ENCODE data around the gene POLR1G.

DNA sequence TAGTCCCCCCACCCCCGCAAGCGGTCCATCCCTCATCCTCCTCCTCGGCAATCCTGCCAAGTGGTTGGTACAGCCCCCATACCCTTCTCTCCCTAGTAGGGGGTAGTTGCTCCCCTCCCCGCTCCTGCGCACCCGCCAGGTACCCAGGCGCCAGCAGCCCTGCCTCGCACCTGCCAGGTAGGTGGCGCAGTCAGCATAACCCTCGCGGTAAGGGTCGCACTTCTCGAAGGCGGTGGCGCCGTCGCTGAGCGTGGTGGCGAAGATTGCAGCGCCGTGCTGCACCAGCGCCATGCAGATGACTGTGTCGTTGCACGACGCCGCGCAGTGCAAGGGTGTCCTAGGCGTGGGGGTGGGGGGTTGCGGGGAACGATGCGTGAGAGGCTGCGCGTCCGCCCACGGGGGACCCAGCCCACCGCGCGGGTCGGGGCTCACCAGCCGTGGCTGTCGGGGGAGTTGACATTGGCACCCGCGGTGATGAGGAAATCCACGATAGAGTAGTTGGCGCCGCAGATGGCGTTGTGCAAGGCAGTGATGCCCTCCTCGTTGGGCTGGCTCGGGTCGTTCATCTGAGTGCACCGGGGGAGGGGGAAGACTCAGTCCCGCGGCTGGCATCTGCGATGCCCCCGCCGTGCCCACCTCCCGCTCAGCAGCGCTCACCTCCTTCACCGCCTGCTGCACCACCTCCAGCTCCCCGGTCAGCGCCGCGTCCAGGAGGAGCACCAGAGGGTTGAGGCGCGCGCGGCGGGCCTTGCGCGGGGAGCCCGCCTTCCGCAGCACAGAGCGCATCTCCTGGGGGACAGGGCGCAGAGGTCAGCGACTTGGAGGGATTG lies 20.8 kb upstream of the POLR1G start:
- TF ChIP-seq, protein P1, sequence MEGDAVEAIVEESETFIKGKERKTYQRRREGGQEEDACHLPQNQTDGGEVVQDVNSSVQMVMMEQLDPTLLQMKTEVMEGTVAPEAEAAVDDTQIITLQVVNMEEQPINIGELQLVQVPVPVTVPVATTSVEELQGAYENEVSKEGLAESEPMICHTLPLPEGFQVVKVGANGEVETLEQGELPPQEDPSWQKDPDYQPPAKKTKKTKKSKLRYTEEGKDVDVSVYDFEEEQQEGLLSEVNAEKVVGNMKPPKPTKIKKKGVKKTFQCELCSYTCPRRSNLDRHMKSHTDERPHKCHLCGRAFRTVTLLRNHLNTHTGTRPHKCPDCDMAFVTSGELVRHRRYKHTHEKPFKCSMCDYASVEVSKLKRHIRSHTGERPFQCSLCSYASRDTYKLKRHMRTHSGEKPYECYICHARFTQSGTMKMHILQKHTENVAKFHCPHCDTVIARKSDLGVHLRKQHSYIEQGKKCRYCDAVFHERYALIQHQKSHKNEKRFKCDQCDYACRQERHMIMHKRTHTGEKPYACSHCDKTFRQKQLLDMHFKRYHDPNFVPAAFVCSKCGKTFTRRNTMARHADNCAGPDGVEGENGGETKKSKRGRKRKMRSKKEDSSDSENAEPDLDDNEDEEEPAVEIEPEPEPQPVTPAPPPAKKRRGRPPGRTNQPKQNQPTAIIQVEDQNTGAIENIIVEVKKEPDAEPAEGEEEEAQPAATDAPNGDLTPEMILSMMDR (IDR thresholded peaks at IDR 0.05) = no peak
- TF ChIP-seq POLR2A (IDR thresholded peaks at IDR 0.05) = no peak

Measured in Peyer's patch (tissue), 4 donors.